Stimulated activated CD4-positive, alpha-beta T cell treated with anti-CD3 and anti-CD28 coated beads, Interleukin-15, amount 100 ng/mL, for 1 hour (primary cell): ENCODE measurements around the gene ARHGEF28.

Source experiments
- DNase-seq, 2 donors: peaks; one replicate each; pipeline ENCODE4 v3.0.0-alpha.2; 2020; ENCODE audit warnings: low read depth in 1 of 2, low spot score in 1 of 2

Gene ARHGEF28

GRCh38 chr5:73692166-73692640, 66.2 kb downstream of the ARHGEF28 start:
- DNase-seq = no peak

- no peak for DNase-seq
Measured at GRCh38 chr5:73692981-73693380, 67.0 kb downstream of the ARHGEF28 start.

- no peak for DNase-seq
Measured at GRCh38 chr5:73693573-73694061, 67.6 kb downstream of the ARHGEF28 start.

- DNase-seq = no peak
Measured at GRCh38 chr5:73694089-73694488, 68.1 kb downstream of the ARHGEF28 start.

GRCh38 chr5:73698011-73698410, 72.0 kb downstream of the ARHGEF28 start:
- no peak for DNase-seq

- DNase-seq = no peak
Measured at GRCh38 chr5:73701566-73701965, 75.6 kb downstream of the ARHGEF28 start.

GRCh38 chr5:73702534-73702933, 76.5 kb downstream of the ARHGEF28 start:
- DNase-seq = no peak

- DNase-seq = no peak
Measured at GRCh38 chr5:73702951-73703350, 77.0 kb downstream of the ARHGEF28 start.

GRCh38 chr5:73705364-73705763, 79.4 kb downstream of the ARHGEF28 start:
- no peak for DNase-seq

GRCh38 chr5:73706963-73707362, 81.0 kb downstream of the ARHGEF28 start:
- no peak for DNase-seq

- DNase-seq = no peak
Measured at GRCh38 chr5:73709536-73710129, 83.6 kb downstream of the ARHGEF28 start.

- no peak for DNase-seq
Measured at GRCh38 chr5:73716284-73716808, 90.3 kb downstream of the ARHGEF28 start.

- no peak for DNase-seq
Measured at GRCh38 chr5:73718762-73719161, 92.8 kb downstream of the ARHGEF28 start.

GRCh38 chr5:73719632-73720031, 93.6 kb downstream of the ARHGEF28 start:
- DNase-seq = no peak

- no peak for DNase-seq
Measured at GRCh38 chr5:73722231-73722630, 96.2 kb downstream of the ARHGEF28 start.

GRCh38 chr5:73726071-73726470, 100.1 kb downstream of the ARHGEF28 start:
- no peak for DNase-seq

GRCh38 chr5:73726606-73727231, 100.7 kb downstream of the ARHGEF28 start:
- no peak for DNase-seq

- no peak for DNase-seq
Measured at GRCh38 chr5:73727470-73727869, 101.5 kb downstream of the ARHGEF28 start.

- DNase-seq = no peak
Measured at GRCh38 chr5:73728493-73729273, 102.7 kb downstream of the ARHGEF28 start.

- no peak for DNase-seq
Measured at GRCh38 chr5:73729329-73729728, 103.3 kb downstream of the ARHGEF28 start.

- DNase-seq = no peak
Measured at GRCh38 chr5:73732045-73732444, 106.0 kb downstream of the ARHGEF28 start.

- DNase-seq = no peak
Measured at GRCh38 chr5:73733219-73733618, 107.2 kb downstream of the ARHGEF28 start.
